Right lobe of liver (tissue), 6 donors: ENCODE results near the gene PITPNM3. TPM values are rescaled to one million over a fixed set of nuclear protein-coding genes. Genes with fewer than 3 reads are reported as not detected.

ENCODE experiments used
- ATAC-seq, 4 donors: fragments of 200-7000 bp; cut with Tn5 transposase; one replicate each; pipeline ENCODE4 v1.9.1; 2020; ENCODE audit warnings: mild to moderate bottlenecking in 4 of 4, moderate library complexity in 4 of 4
- DNase-seq, 3 donors: peaks; one replicate each; pipeline ENCODE4 v3.0.0-alpha.2; 2020
- H3K27ac ChIP-seq, 3 donors: fragments of 200-600 bp; one replicate each; pipeline ENCODE4 v1.8.0; 2022
- H3K27me3 ChIP-seq, 2 donors: fragments of 200-600 bp; one replicate each; pipeline ENCODE4 v1.8.0; 2022
- H3K36me3 ChIP-seq, 4 donors: fragments of 200-600 bp; sonication (generic) in 1 of 4; one replicate each; pipeline versions ENCODE4 v1.5.1 to v1.8.0; 2017 to 2022; ENCODE audit warnings: control low read depth in 1 of 4
- H3K4me1 ChIP-seq, 4 donors: fragments of 200-600 bp; sonication (generic) in 1 of 4; one replicate each; pipeline versions ENCODE4 v1.5.1 to v1.8.0; 2017 to 2022; ENCODE audit warnings: control low read depth in 1 of 4
- H3K4me3 ChIP-seq, 3 donors: fragments of 200-600 bp; one replicate each; pipeline ENCODE4 v1.8.0; 2022
- H3K9me3 ChIP-seq, 4 donors: fragments of 200-600 bp; sonication (generic) in 1 of 4; one replicate each; pipeline versions ENCODE4 v1.5.1 to v1.8.0; 2017 to 2022; ENCODE audit warnings: control low read depth in 1 of 4
- POLR2A ChIP-seq: fragments of 450-650 bp; IDR thresholded peaks from one replicate; pipeline ENCODE4 v1.6.1; 2017; ENCODE audit warnings: antibody characterized with exemption, mild to moderate bottlenecking
- WGBS: methylation state at CpG from one replicate; pipeline ENCODE4 v1.1.6; 2018; ENCODE audit warnings: low coverage, low lambda C conversion rate; ENCODE audit not compliant: insufficient coverage; ENCODE audit errors: missing lambda C conversion rate; 5-methylcytosine and 5-hydroxymethylcytosine counted together
- intact Hi-C, 2 donors: fragments of 100-400 bp; cut with DNase I; formaldehyde crosslinking; loops; one replicate each; pipeline versions ENCODE4 v1.11.2 to v1.14.1; 2022
- total RNA-seq, 6 experiments: library from RNA; depleted of rRNA in 2 of 6; stranded (reverse); fragments of >200 nt in 2 of 6; fragmentation: NEBNext Ultra II Directional in 3 of 6; extraction: Animal tissue kit (Norgen Biotek cat#: 25700) in 3 of 6; gene quantifications; one replicate each; pipeline versions ENCODE4 v1.1.0 to v1.2.4, GENCODE V29; 2016 to 2023
- TF ChIP-seq, protein P1 (sequence below), 4 donors: fragments of 200-600 bp in 3 of 4; fragments of 450-650 bp in 1 of 4; IDR thresholded peaks; one replicate each; pipeline versions ENCODE4 v1.5.1 to v1.8.0; 2016 to 2022; ENCODE audit warnings: antibody characterized with exemption in 4 of 4, mild to moderate bottlenecking in 2 of 4
- donor health status: DM: no; HTN: yes; CAD: no.
- donor health status: DM: no; HTN: no; CAD: no.
- donor health status: DM: no; HTN: no; CAD: no.
- donor health status: DM: no; HTN: yes; CAD: no.
- donor health status: DM: no; HTN: yes; CAD: no.

PITPNM3 gene
- total RNA-seq, 6 experiments from 2014 or later, result 0.91 to 3.8 (median 1.2) TPM

DNA sequence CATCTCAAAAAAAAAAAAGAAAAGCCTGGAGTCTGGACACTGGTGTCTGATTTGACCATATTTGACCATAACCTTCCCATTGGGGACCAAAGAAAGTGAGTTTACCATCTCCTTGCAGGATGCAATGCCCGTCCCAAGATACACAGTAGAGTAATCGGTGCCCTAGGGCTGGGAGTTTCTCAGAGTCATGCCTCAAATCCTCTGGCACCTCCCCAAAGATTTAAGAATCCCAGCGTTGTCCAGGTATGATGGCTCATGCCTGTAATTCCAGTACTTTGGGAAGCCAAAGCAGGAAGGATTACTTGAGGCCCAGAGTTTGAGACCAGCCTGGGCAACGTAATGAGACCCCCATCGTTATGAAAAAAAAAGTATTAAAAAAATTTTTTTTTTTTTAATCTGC lies 5.0 kb downstream of the PITPNM3 start:
- ATAC-seq, result no peak
- DNase-seq, result no peak
- WGBS, result 100% methylated on average over 2 of the region's 5 CpGs
- intact Hi-C loops, result no loop called here
- Histone ChIP-seq H3K9me3 (no peaks in the 10 kb centered on the region), H3K4me1 (peaks cover 0 to 6% (median 0%) of the 10 kb centered on the region in 4 donors), H3K4me3 (no peak overlapping the region), H3K36me3 (no peaks in the 10 kb centered on the region), H3K27me3 (no peaks in the 10 kb centered on the region), H3K27ac (no peak overlapping the region)
- TF ChIP-seq, protein P1, sequence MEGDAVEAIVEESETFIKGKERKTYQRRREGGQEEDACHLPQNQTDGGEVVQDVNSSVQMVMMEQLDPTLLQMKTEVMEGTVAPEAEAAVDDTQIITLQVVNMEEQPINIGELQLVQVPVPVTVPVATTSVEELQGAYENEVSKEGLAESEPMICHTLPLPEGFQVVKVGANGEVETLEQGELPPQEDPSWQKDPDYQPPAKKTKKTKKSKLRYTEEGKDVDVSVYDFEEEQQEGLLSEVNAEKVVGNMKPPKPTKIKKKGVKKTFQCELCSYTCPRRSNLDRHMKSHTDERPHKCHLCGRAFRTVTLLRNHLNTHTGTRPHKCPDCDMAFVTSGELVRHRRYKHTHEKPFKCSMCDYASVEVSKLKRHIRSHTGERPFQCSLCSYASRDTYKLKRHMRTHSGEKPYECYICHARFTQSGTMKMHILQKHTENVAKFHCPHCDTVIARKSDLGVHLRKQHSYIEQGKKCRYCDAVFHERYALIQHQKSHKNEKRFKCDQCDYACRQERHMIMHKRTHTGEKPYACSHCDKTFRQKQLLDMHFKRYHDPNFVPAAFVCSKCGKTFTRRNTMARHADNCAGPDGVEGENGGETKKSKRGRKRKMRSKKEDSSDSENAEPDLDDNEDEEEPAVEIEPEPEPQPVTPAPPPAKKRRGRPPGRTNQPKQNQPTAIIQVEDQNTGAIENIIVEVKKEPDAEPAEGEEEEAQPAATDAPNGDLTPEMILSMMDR (IDR thresholded peaks at IDR 0.05), result no peak
- TF ChIP-seq POLR2A, result no peak

DNA sequence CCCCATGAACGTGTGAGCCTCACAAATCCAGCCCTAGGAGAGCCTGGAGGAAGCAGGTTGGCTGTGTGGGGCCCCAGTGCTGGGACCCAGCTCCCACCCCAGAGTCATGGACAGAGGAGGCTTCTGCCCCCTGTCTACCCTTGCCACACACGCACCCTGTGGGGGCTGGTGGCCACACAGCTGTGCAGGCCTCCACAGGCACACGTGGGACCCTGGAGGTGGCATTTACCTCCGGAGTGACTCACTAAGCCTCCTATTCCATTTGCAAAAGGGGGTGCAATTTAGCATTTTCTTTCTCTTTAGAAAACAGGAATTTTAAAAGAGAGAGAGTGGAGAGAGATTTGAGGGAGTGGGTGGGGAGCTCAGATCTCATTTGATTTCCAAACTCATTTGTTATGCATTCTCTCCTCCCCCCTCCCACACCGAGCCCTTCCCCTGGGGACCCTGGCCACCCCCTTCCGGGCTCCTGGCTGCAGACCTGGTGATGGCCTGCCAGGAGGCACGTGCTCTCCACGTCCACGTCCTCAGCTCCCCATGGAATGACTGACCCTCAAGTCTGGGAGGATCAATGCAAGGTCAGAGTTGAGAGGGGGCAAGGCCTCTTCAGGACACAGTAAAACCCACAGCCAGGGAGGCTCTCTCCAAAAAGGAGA lies 6.8 kb downstream of the PITPNM3 start:
- no peak overlapping the region for H3K27ac ChIP-seq
- intact Hi-C loops, result no loop called here
- H3K27me3 ChIP-seq, result no peaks in the 10 kb centered on the region
- no peaks in the 10 kb centered on the region for H3K4me1 ChIP-seq
- TF ChIP-seq, protein P1 (IDR thresholded peaks at IDR 0.05), result no peak
- no peak for TF ChIP-seq POLR2A
- H3K9me3 ChIP-seq, result no peaks in the 10 kb centered on the region
- 42% methylated on average over 3 of the region's 9 CpGs for WGBS
- DNase-seq (no peak), ATAC-seq (no peak)
- no peak overlapping the region for H3K4me3 ChIP-seq
- no peaks in the 10 kb centered on the region for H3K36me3 ChIP-seq

DNA sequence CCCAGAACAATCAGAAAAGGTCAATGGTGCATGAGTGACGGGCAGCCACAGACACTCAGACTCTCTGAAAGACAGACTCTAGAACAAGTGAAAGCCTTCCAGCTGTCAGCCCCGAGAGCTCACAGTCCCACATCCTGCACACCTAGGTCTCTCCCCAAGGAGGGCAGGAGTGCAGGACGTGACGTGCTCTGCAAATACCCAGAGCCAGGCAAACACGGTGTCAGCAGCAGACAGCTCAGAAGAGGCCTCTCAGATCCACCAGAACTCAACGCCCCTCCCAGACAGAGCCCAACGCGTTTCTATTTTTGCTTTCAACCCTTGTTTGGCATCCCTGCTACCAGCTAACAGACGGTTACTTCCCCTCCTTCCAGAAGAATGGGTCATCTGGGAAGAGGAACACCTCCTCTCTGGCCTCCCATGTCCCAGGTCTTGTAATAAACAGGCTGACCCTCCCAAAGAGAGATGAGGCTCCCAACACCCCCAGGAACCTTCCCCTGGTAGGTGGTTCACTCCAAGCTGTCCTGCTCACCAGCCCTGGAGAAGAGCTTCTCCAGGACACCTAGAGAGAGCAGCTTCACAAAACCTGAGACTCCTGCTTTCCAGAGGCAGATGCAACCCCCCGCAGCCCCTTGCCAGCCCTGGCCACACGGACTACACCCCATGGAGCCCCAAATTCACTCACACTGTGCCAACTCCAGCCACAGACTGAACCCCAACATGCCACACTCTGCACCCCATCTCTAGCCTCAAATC lies 7.6 kb downstream of the PITPNM3 start:
- TF ChIP-seq, protein P1 (IDR thresholded peaks at IDR 0.05), result no peak
- TF ChIP-seq POLR2A, result no peak
- DNase-seq (no peak), ATAC-seq (peak; percentile 19 to 52 (median 27))
- Histone ChIP-seq H3K4me3 (no peak overlapping the region), H3K27ac (no peak overlapping the region), H3K9me3 (no peaks in the 10 kb centered on the region), H3K27me3 (no peaks in the 10 kb centered on the region), H3K36me3 (no peaks in the 10 kb centered on the region), H3K4me1 (no peaks in the 10 kb centered on the region)
- 34% methylated on average over 5 of the region's 11 CpGs for WGBS
- intact Hi-C loops, result no loop called here

- ATAC-seq, result no peak
- H3K4me3 ChIP-seq, result no peak overlapping the region
- TF ChIP-seq, protein P1 (IDR thresholded peaks at IDR 0.05), result no peak
- no peak for TF ChIP-seq POLR2A
- no peaks in the 10 kb centered on the region for H3K27me3 ChIP-seq
- no peaks in the 10 kb centered on the region for H3K4me1 ChIP-seq
- 61% methylated on average over 4 of the region's 5 CpGs for WGBS
- H3K36me3 ChIP-seq, result no peaks in the 10 kb centered on the region
- intact Hi-C loops, result no loop called here
- peak in 1 of 3 donors; percentile 11 for DNase-seq
- H3K9me3 ChIP-seq, result no peaks in the 10 kb centered on the region
- H3K27ac ChIP-seq, result no peak overlapping the region
Observed at GRCh38 chr17:6548034-6548433, 8.3 kb downstream of the PITPNM3 start.
